Astrocyte of the cerebellum (primary cell): ENCODE measurements around the gene MTF2.

ENCODE experiments used
- DNase-seq: peaks from one replicate; pipeline ENCODE4 v3.0.0-alpha.2; 2011; ENCODE audit warnings: low read depth
- H3K4me3 ChIP-seq: 2 replicates; pipeline ENCODE4 v1.5.1; 2011; ENCODE audit warnings: mild to moderate bottlenecking, low read depth, low read length, moderate library complexity
- in situ Hi-C: cut with HindIII; loops from 2 replicates; pipeline ENCODE4 v1.10.0; 2017; ENCODE audit warnings: low sequenced_read_pairs
- TF ChIP-seq, protein P1 (sequence below): IDR thresholded peaks from 2 replicates; pipeline ENCODE4 v1.5.1; 2012; ENCODE audit warnings: low read length, low read depth, moderate library complexity, mild to moderate bottlenecking; ENCODE audit errors: missing control alignments

Gene MTF2

DNA sequence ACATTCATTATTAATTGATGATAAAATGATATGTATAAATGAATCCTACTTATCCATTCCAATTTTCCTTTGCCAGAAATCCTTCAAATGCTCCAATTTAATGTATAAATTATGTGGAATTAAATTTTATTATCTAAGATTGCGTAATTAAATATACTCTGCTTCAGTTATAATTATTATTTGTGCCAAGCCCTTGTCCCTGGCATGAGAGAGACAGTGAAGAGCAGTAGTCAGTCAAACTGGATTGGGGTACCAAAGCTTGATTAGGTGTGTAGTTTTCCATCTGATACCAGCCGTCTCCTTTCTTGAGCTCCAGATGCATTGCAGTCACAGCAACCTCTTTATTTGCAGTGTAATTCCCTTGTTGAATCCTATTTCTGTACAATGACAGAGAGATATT, 22.4 kb upstream of the MTF2 start:
- in situ Hi-C loops, result no loop called here
- TF ChIP-seq, protein P1, sequence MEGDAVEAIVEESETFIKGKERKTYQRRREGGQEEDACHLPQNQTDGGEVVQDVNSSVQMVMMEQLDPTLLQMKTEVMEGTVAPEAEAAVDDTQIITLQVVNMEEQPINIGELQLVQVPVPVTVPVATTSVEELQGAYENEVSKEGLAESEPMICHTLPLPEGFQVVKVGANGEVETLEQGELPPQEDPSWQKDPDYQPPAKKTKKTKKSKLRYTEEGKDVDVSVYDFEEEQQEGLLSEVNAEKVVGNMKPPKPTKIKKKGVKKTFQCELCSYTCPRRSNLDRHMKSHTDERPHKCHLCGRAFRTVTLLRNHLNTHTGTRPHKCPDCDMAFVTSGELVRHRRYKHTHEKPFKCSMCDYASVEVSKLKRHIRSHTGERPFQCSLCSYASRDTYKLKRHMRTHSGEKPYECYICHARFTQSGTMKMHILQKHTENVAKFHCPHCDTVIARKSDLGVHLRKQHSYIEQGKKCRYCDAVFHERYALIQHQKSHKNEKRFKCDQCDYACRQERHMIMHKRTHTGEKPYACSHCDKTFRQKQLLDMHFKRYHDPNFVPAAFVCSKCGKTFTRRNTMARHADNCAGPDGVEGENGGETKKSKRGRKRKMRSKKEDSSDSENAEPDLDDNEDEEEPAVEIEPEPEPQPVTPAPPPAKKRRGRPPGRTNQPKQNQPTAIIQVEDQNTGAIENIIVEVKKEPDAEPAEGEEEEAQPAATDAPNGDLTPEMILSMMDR, result no peak
- no peak for DNase-seq

DNA sequence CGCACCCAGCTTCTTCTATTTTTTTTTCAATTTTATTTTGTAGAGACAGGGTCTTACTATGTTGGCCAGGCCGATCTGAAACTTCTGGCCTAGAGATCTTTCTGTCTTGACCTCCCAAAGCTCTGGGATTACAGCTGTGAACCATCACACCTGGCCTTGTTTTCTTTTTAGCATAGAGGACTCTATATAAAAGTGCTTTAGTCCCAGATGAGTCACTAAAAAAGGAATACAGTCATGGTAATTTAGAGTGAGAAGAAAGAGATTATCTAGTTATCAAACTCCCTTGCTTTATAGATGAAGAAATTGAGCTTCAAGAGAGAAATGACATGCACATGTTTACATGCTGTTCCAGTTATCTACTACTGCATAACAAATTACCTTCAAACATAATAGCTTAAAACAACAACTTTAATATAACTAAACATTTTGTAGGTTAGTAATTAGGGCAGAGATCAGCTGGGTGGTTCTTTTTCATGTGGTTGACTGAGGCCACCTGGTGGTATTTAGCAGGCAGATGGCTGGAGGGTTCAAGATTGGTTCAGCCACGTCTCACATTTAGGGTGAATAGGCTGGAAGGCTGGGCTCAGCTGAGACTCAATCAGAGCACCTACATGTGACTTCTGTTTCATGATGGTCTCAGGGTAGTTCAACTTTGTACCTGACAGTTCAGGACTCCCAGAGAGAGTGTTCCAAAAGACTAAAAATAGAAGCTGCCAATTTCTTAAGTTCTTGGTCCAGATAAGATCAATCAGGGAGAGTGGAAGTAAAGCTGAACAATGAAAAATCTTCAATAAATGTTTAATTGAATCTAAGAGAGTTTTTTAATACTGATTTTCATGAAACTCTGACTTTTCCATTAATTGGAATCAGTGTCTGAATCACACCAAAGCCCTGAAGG, 16.9 kb upstream of the MTF2 start:
- no peak overlapping the region for H3K4me3 ChIP-seq
- in situ Hi-C loops, result no loop called here
- no peak for DNase-seq
- TF ChIP-seq, protein P1, result peak; percentile 52

More for the DNA sequence above, 22.4 kb upstream of the MTF2 start:
- no peak overlapping the region for H3K4me3 ChIP-seq

DNA sequence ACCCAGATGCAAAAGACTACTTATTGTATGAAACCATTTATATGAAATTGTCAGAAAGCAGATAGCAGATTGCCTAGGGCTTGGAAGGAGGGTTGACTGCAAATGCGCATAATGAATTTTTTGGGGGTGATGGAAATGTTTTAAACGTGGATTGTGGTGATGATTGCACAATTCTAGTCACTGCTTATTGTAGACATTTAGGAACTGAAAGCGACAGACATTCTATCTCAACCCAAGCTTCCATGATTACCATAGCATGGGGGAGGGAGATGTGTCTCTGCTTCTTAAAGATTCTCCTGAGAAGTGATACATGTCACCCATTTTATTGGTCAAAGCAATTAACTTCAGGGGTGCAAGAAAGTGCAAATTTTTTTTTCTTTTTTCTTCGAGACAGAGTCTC, 2.8 kb upstream of the MTF2 start:
- TF ChIP-seq, protein P1, result no peak
- DNase-seq, result no peak
- in situ Hi-C loops, result no loop called here
- H3K4me3 ChIP-seq, result no peak overlapping the region

DNA sequence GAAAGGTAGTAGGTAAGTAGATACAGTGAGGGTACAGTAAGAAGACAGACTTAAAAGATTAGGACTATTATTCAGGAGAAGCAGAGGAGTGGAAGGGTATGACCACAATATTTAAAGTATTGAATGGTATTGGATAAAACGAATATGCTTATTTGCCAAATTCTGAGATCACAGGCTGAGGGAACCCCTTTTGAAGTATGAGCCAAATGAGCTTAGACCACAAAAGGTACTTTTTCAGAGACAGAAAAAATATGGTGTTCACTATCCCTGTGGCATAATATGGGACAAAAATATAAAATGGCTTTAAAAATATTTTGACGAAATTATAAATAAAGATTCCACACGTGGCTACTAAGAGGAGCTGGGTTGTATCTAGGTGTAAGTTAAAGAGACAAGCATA, 880 bp upstream of the MTF2 start:
- in situ Hi-C loops, result no loop called here
- DNase-seq, result no peak
- TF ChIP-seq, protein P1, result no peak
- H3K4me3 ChIP-seq, result peak overlapping the region; percentile 92

DNA sequence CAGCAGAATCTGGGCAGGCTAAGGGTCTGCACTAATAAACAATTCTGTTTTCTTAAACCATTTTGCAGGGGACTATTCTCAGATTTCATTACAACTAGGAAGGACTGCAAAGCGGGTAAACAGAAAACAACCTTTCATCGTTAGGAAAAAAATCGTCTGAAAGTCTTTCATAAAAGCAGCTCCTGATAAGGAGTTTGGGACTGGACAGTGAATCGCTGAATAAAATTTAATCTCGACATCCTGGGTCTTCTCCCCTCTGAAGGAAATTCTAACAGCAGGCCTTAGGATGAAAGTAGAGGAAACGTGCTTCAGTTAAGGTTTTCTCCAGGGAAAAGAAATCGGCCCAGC, 471 bp upstream of the MTF2 start:
- TF ChIP-seq, protein P1, result no peak
- no peak for DNase-seq
- in situ Hi-C loops, result no loop called here
- H3K4me3 ChIP-seq, result peak overlapping the region; percentile 92

DNA sequence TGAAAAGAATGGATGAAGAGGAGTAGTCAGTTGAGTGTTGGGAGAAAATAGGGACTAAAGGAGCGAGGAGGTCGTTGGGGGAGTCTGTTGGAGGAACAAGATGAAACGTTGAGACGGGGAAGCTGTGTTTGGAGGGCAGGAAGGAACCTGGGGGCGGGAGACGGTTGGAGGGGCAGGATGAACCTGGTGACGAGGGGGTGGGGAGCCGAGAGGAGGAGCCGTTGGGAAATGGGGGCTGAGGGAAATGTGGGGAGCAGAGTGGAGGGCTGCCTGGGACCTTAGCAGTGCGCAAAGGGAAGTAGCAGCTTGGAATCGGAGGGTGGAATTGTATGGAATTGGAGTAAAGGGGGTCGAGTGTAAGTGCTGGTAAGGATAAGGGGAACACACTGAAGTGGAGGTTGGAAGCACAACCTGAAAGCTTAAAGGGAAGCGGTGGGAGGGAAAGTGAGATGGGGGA, 630 bp downstream of the MTF2 start:
- peak overlapping the region; percentile 92 for H3K4me3 ChIP-seq
- TF ChIP-seq, protein P1, result no peak
- no peak for DNase-seq
- in situ Hi-C loops, result no loop called here
